ENCODE measurements around the gene TMEM184B.
"Not testable (repeated sequence)": the region's sequence is repeated elsewhere in the genome, so short reads cannot be mapped to it uniquely, and the experiment has no call there.

TMEM184B gene

DNA sequence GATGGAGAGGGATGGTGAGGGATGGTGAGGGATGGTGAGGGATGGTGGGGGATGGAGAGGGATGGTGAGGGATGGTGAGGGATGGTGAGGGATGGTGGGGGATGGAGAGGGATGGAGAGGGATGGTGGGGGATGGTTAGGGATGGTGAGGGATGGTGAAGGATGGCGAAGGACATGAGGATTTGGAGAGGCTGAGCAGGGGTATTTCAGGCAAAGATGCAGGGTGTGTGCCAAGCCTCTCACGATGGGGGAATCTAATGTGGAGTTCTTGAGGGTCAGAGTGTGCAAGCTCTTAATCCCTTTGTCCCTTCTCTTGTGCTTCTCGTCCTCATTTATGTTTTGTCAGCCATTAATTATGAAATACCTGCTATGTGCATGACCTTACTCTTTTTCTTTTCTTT, 83.7 kb downstream of the TMEM184B start:
- peak; percentile 70 for FAIRE-seq
- DNase-seq (ENCODE audit: insufficient read length, low spot score), result no peak

- no peak for FAIRE-seq
- no peak for DNase-seq (ENCODE audit: insufficient read length, low spot score)
Measured at GRCh38 chr22:38187413-38188212, 85.2 kb downstream of the TMEM184B start.

- FAIRE-seq (no peak), DNase-seq (ENCODE audit: insufficient read length, low spot score) (no peak)
Measured at GRCh38 chr22:38186429-38186828, 86.4 kb downstream of the TMEM184B start.

- DNase-seq (ENCODE audit: insufficient read length, low spot score) (no peak), FAIRE-seq (no peak)
Measured at GRCh38 chr22:38184788-38185187, 88.0 kb downstream of the TMEM184B start.

GRCh38 chr22:38181453-38182200, 91.2 kb downstream of the TMEM184B start, which contains the start of gene PLA2G6:
PLA2G6 (minus strand) TSS chr22:38181830; CDS start chr22:38169426, 12,404 bp downstream.
- FAIRE-seq (no peak), DNase-seq (ENCODE audit: insufficient read length, low spot score) (peak; percentile 91)

DNA sequence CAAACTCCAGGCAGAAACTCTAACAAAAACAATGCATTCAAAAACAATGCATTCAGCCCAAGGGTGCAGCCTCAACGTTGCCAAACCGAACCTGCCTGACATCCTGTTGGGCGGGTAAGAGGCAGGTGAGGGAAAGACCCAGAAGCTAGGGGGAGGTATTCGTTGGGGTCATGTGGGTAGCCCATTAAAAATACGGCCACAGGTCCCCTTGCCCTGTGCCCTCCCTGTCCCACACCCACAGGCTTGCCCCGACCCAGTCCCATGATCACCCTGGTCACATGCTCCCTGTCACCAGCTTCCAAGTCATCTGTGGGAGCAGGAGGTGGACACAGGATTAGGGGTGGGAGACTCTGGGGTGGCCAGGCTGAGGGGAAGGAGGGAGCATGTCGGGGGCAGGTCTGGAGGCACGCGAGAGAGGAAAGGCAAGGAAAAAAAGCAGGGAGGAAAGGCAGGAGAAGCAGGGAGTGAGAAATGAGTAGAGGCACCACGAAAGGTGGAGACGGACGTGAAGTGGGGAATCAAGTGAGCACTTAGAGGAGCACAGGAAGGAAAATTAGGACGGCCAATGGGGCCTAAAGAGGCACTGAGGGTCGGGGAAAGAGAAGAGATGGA, 91.9 kb downstream of the TMEM184B start:
- DNase-seq (ENCODE audit: insufficient read length, low spot score), result no peak
- no peak for FAIRE-seq

DNA sequence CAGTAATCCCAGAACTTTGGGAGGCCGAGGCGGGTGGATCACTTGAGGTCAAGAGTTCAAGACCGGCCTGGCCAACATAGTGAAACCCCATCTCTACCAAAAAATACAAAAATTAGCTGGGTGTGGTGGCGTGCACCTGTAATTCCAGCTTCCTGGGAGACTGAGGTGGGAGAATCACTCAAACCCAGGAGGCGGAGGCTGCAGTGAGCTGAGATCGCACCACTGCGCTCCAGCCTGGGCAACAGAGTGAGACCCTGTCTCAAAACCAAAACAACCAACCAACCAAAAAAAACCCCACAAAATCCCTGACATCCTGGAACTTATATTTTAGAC, 94.2 kb downstream of the TMEM184B start:
- not testable (repeated sequence) for FAIRE-seq; DNase-seq (ENCODE audit: insufficient read length, low spot score)

- DNase-seq (ENCODE audit: insufficient read length, low spot score) (peak; percentile 70), FAIRE-seq (peak; percentile 54)
Measured at GRCh38 chr22:38177926-38178604, 94.7 kb downstream of the TMEM184B start.

GRCh38 chr22:38177571-38177925, 95.3 kb downstream of the TMEM184B start:
- not testable (repeated sequence) for DNase-seq (ENCODE audit: insufficient read length, low spot score); FAIRE-seq

DNA sequence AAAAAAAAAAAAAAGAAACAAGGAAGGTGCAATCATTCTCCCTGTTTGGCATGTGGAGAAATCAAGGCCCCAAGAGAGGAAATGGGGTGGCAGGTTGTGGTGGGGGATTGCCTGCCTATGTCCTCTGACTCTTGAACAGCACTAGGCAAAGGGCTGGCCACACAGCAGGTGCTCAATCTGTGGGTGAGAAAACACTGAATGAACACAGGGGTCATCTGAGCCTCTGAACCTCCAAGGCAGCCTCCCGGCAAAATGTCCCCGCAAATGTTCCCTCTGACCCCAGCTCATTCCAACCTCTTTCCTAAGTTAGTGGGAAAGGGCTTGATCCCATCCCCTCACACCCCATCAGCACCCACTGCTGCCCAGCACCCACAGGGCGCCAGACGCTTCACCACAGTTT, 95.8 kb downstream of the TMEM184B start:
- DNase-seq (ENCODE audit: insufficient read length, low spot score), result no peak

GRCh38 chr22:38176170-38176741, 96.6 kb downstream of the TMEM184B start:
- no peak for FAIRE-seq
- DNase-seq (ENCODE audit: insufficient read length, low spot score), result no peak

More for the DNA sequence above, 95.8 kb downstream of the TMEM184B start:
- FAIRE-seq, result no peak

DNA sequence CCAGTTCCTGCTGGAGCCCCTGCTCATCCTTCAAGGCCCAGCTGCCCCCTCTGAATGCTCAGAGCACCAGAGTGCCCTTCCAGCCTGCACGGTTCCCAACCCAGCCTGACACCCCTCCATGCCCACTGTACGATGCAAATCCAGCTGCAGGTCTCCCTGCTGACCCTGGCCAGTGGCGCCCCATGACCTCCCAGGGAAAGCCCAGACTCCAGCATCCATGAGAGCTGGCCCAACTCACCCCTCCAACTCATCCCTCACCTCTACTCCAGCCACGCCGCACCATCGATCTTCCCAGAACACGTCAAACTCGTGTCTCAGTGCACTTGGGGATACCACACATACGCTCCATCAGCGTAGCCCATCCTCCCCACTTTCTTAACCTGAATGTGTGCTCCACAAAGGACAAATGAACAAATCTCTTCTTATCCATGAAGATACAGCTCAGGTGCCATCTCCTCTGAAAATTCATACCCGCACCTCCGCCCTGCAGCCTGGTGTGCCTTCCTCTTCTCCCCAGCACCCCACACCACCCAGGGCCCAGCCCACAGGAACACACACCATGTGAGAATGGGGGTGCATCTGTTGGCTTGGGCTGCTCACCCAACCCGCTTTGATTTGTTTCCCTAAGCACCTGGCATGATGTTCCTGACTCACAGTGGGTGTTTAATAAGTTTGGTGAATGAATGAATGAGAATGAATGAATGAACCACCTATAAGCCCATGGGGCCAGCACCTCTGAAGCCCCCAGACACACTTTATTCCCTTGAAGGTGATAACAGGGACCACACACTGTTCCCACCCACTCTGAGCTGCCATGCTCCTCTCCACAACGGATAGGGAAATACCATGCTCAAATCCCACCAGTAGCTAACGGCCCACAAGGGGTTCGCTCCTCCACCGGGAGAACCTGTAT, 97.3 kb downstream of the TMEM184B start:
- DNase-seq (ENCODE audit: insufficient read length, low spot score), result no peak
- no peak for FAIRE-seq

- FAIRE-seq (no peak), DNase-seq (ENCODE audit: insufficient read length, low spot score) (no peak)
Measured at GRCh38 chr22:38174626-38175025, 98.2 kb downstream of the TMEM184B start.

GRCh38 chr22:38173641-38173906, 99.2 kb downstream of the TMEM184B start:
- no peak for DNase-seq (ENCODE audit: insufficient read length, low spot score)
- FAIRE-seq, result no peak

DNA sequence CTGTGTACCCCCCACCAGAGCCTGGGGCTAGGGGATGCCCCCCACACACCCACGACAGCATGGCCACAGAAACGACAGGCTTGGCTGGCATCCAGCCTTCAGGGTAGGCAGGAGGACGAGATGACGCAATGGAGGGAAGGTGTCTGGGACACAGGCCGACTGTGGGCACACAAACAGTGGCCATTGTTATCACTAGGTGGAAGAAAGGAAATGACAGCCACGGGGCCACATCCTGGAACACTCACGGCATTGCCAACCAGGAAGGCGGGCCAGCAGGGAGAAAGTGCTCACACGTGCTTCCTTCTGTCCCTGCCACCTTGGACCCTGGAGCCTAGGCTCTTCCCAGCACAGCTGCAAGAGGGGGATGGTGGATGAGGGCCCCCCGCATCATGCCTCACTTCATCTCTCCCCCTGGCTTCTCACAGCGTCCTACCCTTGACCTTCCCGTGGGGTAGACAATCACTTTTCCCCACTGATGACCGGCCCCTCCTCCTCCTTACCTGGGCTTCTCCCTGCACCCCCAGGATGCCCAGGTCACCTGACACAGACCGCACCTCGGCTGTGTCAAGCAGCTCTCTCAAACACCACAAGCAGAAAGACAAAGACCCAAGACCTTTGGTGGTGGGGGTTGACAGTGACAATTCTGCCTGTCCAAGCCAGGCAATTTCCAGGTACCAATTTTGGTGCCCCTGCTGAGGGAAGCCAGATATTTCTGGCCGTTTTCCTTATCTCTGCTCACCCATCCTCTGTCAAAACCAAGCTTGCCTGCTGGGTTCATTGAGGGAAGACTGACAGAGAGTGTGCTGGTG, 99.8 kb downstream of the TMEM184B start:
- DNase-seq (ENCODE audit: insufficient read length, low spot score) (no peak), FAIRE-seq (no peak)

GRCh38 chr22:38171927-38172831, 100.6 kb downstream of the TMEM184B start:
- DNase-seq (ENCODE audit: insufficient read length, low spot score) (no peak), FAIRE-seq (no peak)

- DNase-seq (ENCODE audit: insufficient read length, low spot score) (no peak), FAIRE-seq (no peak)
Measured at GRCh38 chr22:38170469-38170868, 102.3 kb downstream of the TMEM184B start.
